WTC11 (cell line): Measurements from ENCODE around the gene UBE2J1. TPM values are rescaled to one million over a fixed set of nuclear protein-coding genes. Genes with fewer than 3 reads are reported as not detected.
A peak's percentile ranks its signal among the peaks of the same experiment; 100 is the strongest.

ENCODE experiments used
- ATAC-seq: fragments of 200-7000 bp; cut with Tn5 transposase; 2 replicates; pipeline ENCODE4 v1.10.0; 2021; ENCODE audit warnings: mild to moderate bottlenecking, moderate library complexity
- CTCF ChIA-PET: fragments of 300-600 bp; sonication (Branson Sonifier 250); formaldehyde crosslinking; loops from one replicate; lab custom pipeline; 2021; ENCODE audit warnings: antibody characterized with exemption; lab: Charles Lee
- POLR2A ChIA-PET: fragments of 350-600 bp; sonication (Branson Sonifier 250); formaldehyde crosslinking; loops from one replicate; lab custom pipeline; 2021; ENCODE audit warnings: antibody characterized with exemption; lab: Charles Lee
- DNase-seq: peaks from one replicate; pipeline ENCODE4 v3.0.0; 2021; ENCODE audit warnings: low spot score
- H3K27ac Mint-ChIP-seq: 2 replicates; pipeline ENCODE4 v1.8.0; 2021; ENCODE audit warnings: mixed read lengths
- H3K27me3 Mint-ChIP-seq: 2 replicates; pipeline ENCODE4 v1.8.0; 2021; ENCODE audit warnings: low read depth, mild to moderate bottlenecking, moderate library complexity, mixed read lengths
- H3K36me3 Mint-ChIP-seq: 2 replicates; pipeline ENCODE4 v1.8.0; 2021; ENCODE audit warnings: mixed read lengths
- H3K4me1 Mint-ChIP-seq: 2 replicates; pipeline ENCODE4 v1.8.0; 2022; ENCODE audit warnings: mixed read lengths
- H3K4me3 Mint-ChIP-seq: 2 replicates; pipeline ENCODE4 v1.8.0; 2021; ENCODE audit warnings: mild to moderate bottlenecking, moderate library complexity, mixed read lengths
- H3K9me3 Mint-ChIP-seq: 2 replicates; pipeline ENCODE4 v1.8.0; 2021; ENCODE audit warnings: mixed read lengths
- AR ChIP-seq: fragments of 250-450 bp; sonication (Bioruptor Pico); IDR thresholded peaks from 2 replicates; pipeline ENCODE4 v1.9.0; 2021; ENCODE audit warnings: mild to moderate bottlenecking
- ATF2 ChIP-seq: sonication (generic); formaldehyde crosslinking; IDR thresholded peaks from 2 replicates; pipeline ENCODE4 v1.8.1; 2022; ENCODE audit warnings: low read depth, missing genetic modification reagents, borderline replicate concordance
- CREB1 ChIP-seq: sonication (generic); formaldehyde crosslinking; IDR thresholded peaks from 2 replicates; pipeline ENCODE4 v1.8.0; 2023; ENCODE audit warnings: mild to moderate bottlenecking, missing genetic modification reagents
- E2F5 ChIP-seq: sonication (generic); formaldehyde crosslinking; IDR thresholded peaks from 2 replicates; pipeline ENCODE4 v1.8.1; 2022; ENCODE audit warnings: mild to moderate bottlenecking, moderate library complexity, missing genetic modification reagents
- ELF4 ChIP-seq: sonication (generic); formaldehyde crosslinking; IDR thresholded peaks from 2 replicates; pipeline ENCODE4 v1.8.1; 2022; ENCODE audit warnings: low read depth, mild to moderate bottlenecking, moderate library complexity, missing genetic modification reagents
- EMX1 ChIP-seq: fragments of 250-450 bp; sonication (Bioruptor Pico); IDR thresholded peaks from 2 replicates; pipeline ENCODE4 v1.8.0; 2021; ENCODE audit warnings: mild to moderate bottlenecking
- ERG ChIP-seq: fragments of 250-450 bp; sonication (Bioruptor Pico); IDR thresholded peaks from 2 replicates; pipeline ENCODE4 v1.8.0; 2021; ENCODE audit warnings: mild to moderate bottlenecking
- ETV6 ChIP-seq: sonication (generic); formaldehyde crosslinking; IDR thresholded peaks from 2 replicates; pipeline ENCODE4 v1.8.1; 2022; ENCODE audit warnings: mild to moderate bottlenecking, missing genetic modification reagents
- FOXK1 ChIP-seq: sonication (generic); formaldehyde crosslinking; IDR thresholded peaks from 2 replicates; pipeline ENCODE4 v1.8.0; 2022; ENCODE audit warnings: mild to moderate bottlenecking, moderate library complexity, missing genetic modification reagents
- FOXP1 ChIP-seq: sonication (generic); formaldehyde crosslinking; IDR thresholded peaks from 2 replicates; pipeline ENCODE4 v1.8.0; 2022; ENCODE audit warnings: missing genetic modification reagents, mild to moderate bottlenecking, moderate library complexity, borderline replicate concordance
- GTF2I ChIP-seq: fragments of 250-450 bp; sonication (Bioruptor Pico); conservative IDR thresholded peaks from 2 replicates; pipeline ENCODE4 v1.4.0; 2021; ENCODE audit warnings: mild to moderate bottlenecking
- IRF1 ChIP-seq: sonication (generic); formaldehyde crosslinking; IDR thresholded peaks from 2 replicates; pipeline ENCODE4 v1.8.0; 2023; ENCODE audit warnings: missing genetic modification reagents
- JAZF1 ChIP-seq: fragments of 250-450 bp; sonication (Bioruptor Pico); IDR thresholded peaks from 2 replicates; pipeline ENCODE4 v1.9.0; 2021; ENCODE audit warnings: moderate library complexity, mild to moderate bottlenecking, inconsistent platforms
- MXD4 ChIP-seq: fragments of 250-450 bp; sonication (Bioruptor Pico); IDR thresholded peaks from 2 replicates; pipeline ENCODE4 v1.8.0; 2021; ENCODE audit warnings: mild to moderate bottlenecking, moderate library complexity, borderline replicate concordance
- NFATC4 ChIP-seq: fragments of 250-450 bp; sonication (Bioruptor Pico); IDR thresholded peaks from 2 replicates; pipeline ENCODE4 v1.9.0; 2021; ENCODE audit warnings: mild to moderate bottlenecking
- RELA ChIP-seq: sonication (generic); formaldehyde crosslinking; IDR thresholded peaks from 2 replicates; pipeline ENCODE4 v1.8.1; 2022; ENCODE audit warnings: missing genetic modification reagents, mild to moderate bottlenecking, borderline replicate concordance
- SOX15 ChIP-seq: fragments of 250-450 bp; sonication (Bioruptor Pico); IDR thresholded peaks from 2 replicates; pipeline ENCODE4 v1.9.0; 2021; ENCODE audit warnings: mild to moderate bottlenecking
- TP53 ChIP-seq: sonication (generic); formaldehyde crosslinking; IDR thresholded peaks from 2 replicates; pipeline ENCODE4 v1.8.1; 2023; ENCODE audit warnings: mild to moderate bottlenecking, missing genetic modification reagents
- USF1 ChIP-seq: sonication (generic); formaldehyde crosslinking; IDR thresholded peaks from 2 replicates; pipeline ENCODE4 v1.8.0; 2022; ENCODE audit warnings: mild to moderate bottlenecking, missing genetic modification reagents
- ZMAT4 ChIP-seq: fragments of 250-450 bp; sonication (Bioruptor Pico); IDR thresholded peaks from 2 replicates; pipeline ENCODE4 v1.9.0; 2021; ENCODE audit warnings: mild to moderate bottlenecking
- ZNF219 ChIP-seq: sonication (generic); formaldehyde crosslinking; IDR thresholded peaks from 2 replicates; pipeline ENCODE4 v1.8.0; 2023; ENCODE audit warnings: missing genetic modification reagents, mild to moderate bottlenecking, borderline replicate concordance
- ZNF425 ChIP-seq: fragments of 250-450 bp; sonication (Bioruptor Pico); conservative IDR thresholded peaks from 2 replicates; pipeline ENCODE4 v1.9.0; 2021; ENCODE audit warnings: mild to moderate bottlenecking
- total RNA-seq: library from RNA; stranded (reverse); gene quantifications from 3 replicates; pipeline ENCODE4 v1.2.3, GENCODE V29; 2021

UBE2J1 gene
- total RNA-seq, 1 experiment from 2014 or later: 12.3 TPM

- H3K27me3 Mint-ChIP-seq: peaks cover 12% of the 10 kb centered on the region; the same call in 1 of the 2 replicates
- no peak for TF ChIP-seq NFATC4 (CRISPR knock-in tag)
- TF ChIP-seq ETV6: no peak
- TF ChIP-seq ZNF425: no peak
- TF ChIP-seq GTF2I (CRISPR knock-in tag): peak; percentile 88
- TF ChIP-seq MXD4 (CRISPR knock-in tag): no peak
- H3K4me1 Mint-ChIP-seq: peaks cover 25% of the 10 kb centered on the region
- no peak overlapping the region for H3K27ac Mint-ChIP-seq
- CTCF ChIA-PET: interaction anchor here (2.0 kb wide), 1 partner anchor 8 kb away, joined by 6 read pairs; no protein-coding TSS in a partner anchor
- POLR2A ChIA-PET: no interaction called here
- peaks cover 38% of the 10 kb centered on the region for H3K36me3 Mint-ChIP-seq
- no peak for ATAC-seq
- DNase-seq: no peak
- H3K9me3 Mint-ChIP-seq: peaks cover 49% of the 10 kb centered on the region
- no peak overlapping the region for H3K4me3 Mint-ChIP-seq
These were observed 32.4 kb downstream of the UBE2J1 start for GRCh38 chr6:89320012-89320559.

- peaks cover 27% of the 10 kb centered on the region for H3K4me1 Mint-ChIP-seq
These were observed 35.5 kb downstream of the UBE2J1 start for GRCh38 chr6:89317067-89317466.

More at GRCh38 chr6:89317067-89317466, 35.5 kb downstream of the UBE2J1 start:
- H3K27me3 Mint-ChIP-seq: peaks cover 12% of the 10 kb centered on the region; the same call in 1 of the 2 replicates
- no peak overlapping the region for H3K27ac Mint-ChIP-seq
- ChIA-PET POLR2A (no interaction called here), CTCF (interaction anchor here (0.7 kb wide), 1 partner anchor 18 kb away, joined by 3 read pairs; no protein-coding TSS in a partner anchor)
- ATAC-seq (peak; percentile 65), DNase-seq (no peak)
- TF ChIP-seq E2F5 (CRISPR knock-in tag): no peak
- no peak for TF ChIP-seq SOX15
- no peak for TF ChIP-seq TP53 (CRISPR knock-in tag)
- no peak for TF ChIP-seq ZMAT4
- no peak for TF ChIP-seq RELA
- TF ChIP-seq FOXP1 (CRISPR knock-in tag): no peak
- no peak for TF ChIP-seq JAZF1 (CRISPR knock-in tag)
- TF ChIP-seq IRF1 (CRISPR knock-in tag): no peak
- no peak for TF ChIP-seq ZNF219 (CRISPR knock-in tag)
- TF ChIP-seq ATF2 (CRISPR knock-in tag): no peak
- no peak for TF ChIP-seq ELF4 (CRISPR knock-in tag)
- TF ChIP-seq USF1 (CRISPR knock-in tag): no peak
- TF ChIP-seq EMX1 (CRISPR knock-in tag): no peak
- TF ChIP-seq FOXK1 (CRISPR knock-in tag): no peak
- TF ChIP-seq AR (CRISPR knock-in tag): no peak
- no peak for TF ChIP-seq CREB1 (CRISPR knock-in tag)
- no peak for TF ChIP-seq ERG (CRISPR knock-in tag)
- H3K36me3 Mint-ChIP-seq: peaks cover 29% of the 10 kb centered on the region
- H3K9me3 Mint-ChIP-seq: peaks cover 38% of the 10 kb centered on the region
- no peak overlapping the region for H3K4me3 Mint-ChIP-seq
